Measurements from ENCODE around the gene URB2. TPM values are rescaled to one million over a fixed set of nuclear protein-coding genes. Genes with fewer than 3 reads are reported as not detected.

Gene URB2
- polyA plus RNA-seq, 1 of the 3 experiments (the other 2 are of a cell fraction) = 8.2 TPM

GRCh38 chr1:229590119-229590518 lies 35.9 kb upstream of the URB2 start:
- POLR2A ChIA-PET = no interaction called here
- H3F3A ChIP-seq (replicated peaks; ENCODE audit: insufficient read depth) = no peaks in the 10 kb centered on the region
- no peak overlapping the region for H3K4me3 ChIP-seq (ENCODE audit: low read depth in 2 of 2, low read length in 1 of 2)
- TF ChIP-seq REST (IDR thresholded peaks at IDR 0.05; ENCODE audit: low read depth, low read length) (no peak), SIN3A (IDR thresholded peaks at IDR 0.05; ENCODE audit: borderline replicate concordance, low read depth, low read length) (no peak), MEF2A (IDR thresholded peaks at IDR 0.05; ENCODE audit: borderline replicate concordance, low read depth) (no peak), ELF1 (IDR thresholded peaks at IDR 0.05) (no peak), FOSL2 (IDR thresholded peaks at IDR 0.05; ENCODE audit: borderline replicate concordance, low read depth) (no peak), TEAD4 (IDR thresholded peaks at IDR 0.05; ENCODE audit: borderline replicate concordance, insufficient read depth) (no peak), EP300 (IDR thresholded peaks at IDR 0.05; ENCODE audit: borderline replicate concordance in 1 of 2, low read depth in 1 of 2, low read length in 1 of 2) (no peak), NRF1 (IDR thresholded peaks at IDR 0.05; ENCODE audit: low read depth, low read length) (no peak), GATA2 (CRISPR knock-in tag; IDR thresholded peaks at IDR 0.05) (no peak), FOXM1 (IDR thresholded peaks at IDR 0.05; ENCODE audit: low read depth) (no peak), IRF3 (IDR thresholded peaks at IDR 0.05; ENCODE audit: low read depth, low read length) (no peak), GABPA (IDR thresholded peaks at IDR 0.05; ENCODE audit: low read depth) (no peak), YY1 (IDR thresholded peaks at IDR 0.05; ENCODE audit: low read depth) (no peak), RCOR1 (IDR thresholded peaks at IDR 0.05; ENCODE audit: low read length) (no peak), MAX (IDR thresholded peaks at IDR 0.05; ENCODE audit: low read depth) (no peak), FOXJ3 (CRISPR knock-in tag; IDR thresholded peaks at IDR 0.05) (no peak), ZBTB33 (IDR thresholded peaks at IDR 0.05; ENCODE audit: borderline replicate concordance, low read depth) (no peak), RFX5 (IDR thresholded peaks at IDR 0.05; ENCODE audit: low read length) (no peak), JUND (IDR thresholded peaks at IDR 0.05) (no peak)
- H3K9me3 ChIP-seq = no peaks in the 10 kb centered on the region
- H4K20me1 ChIP-seq (ENCODE audit: insufficient read depth) = no peaks in the 10 kb centered on the region
- no peak overlapping the region for H3K4me2 ChIP-seq
- no peak overlapping the region for H2AFZ ChIP-seq (ENCODE audit: low read depth)
- no peaks in the 10 kb centered on the region for H3K4me1 ChIP-seq (ENCODE audit: control insufficient read depth in 1 of 2, insufficient read depth in 2 of 2, low read depth in 1 of 2, low read length in 1 of 2)
- H3K27ac ChIP-seq (ENCODE audit: low read depth in 2 of 2, low read length in 1 of 2) = no peak overlapping the region
- no peak for DNase-seq
- 95% methylated on average over 5 of the region's 5 CpGs for WGBS (ENCODE audit: low lambda C conversion rate)
- CTCF ChIA-PET = no interaction called here
- no peaks in the 10 kb centered on the region for H3K27me3 ChIP-seq (ENCODE audit: insufficient read depth)
- H3K9ac ChIP-seq = no peak overlapping the region
- peaks cover 11 to 25% of the 10 kb centered on the region in 2 experiments for H3K36me3 ChIP-seq (replicated peaks in 1 of 2; ENCODE audit: control insufficient read depth in 1 of 2, insufficient read depth in 2 of 2, low read length in 1 of 2)
- peaks cover 5% of the 10 kb centered on the region; the same call in 1 of the 2 replicates for H3K79me2 ChIP-seq (ENCODE audit: insufficient read depth)
- no peaks in the 10 kb centered on the region for H3K9me2 ChIP-seq

All from SK-N-SH (cell line).